Measurements from ENCODE around the gene CADPS2. TPM values are rescaled to one million over a fixed set of nuclear protein-coding genes. Genes with fewer than 3 reads are reported as not detected.

CADPS2 gene
- total RNA-seq, 2 donors from 2014 or later: 31.9 to 63.9 TPM

- Histone ChIP-seq H3K36me3 (replicated peaks in 1 of 2; ENCODE audit: insufficient read depth in 1 of 2, low read depth in 2 of 2) (no peaks in the 10 kb centered on the region), H3K9me3 (no peaks in the 10 kb centered on the region), H3K27ac (peak overlapping the region in 1 of 4 donors; percentile 18), H3K4me1 (peaks cover 35% of the 10 kb centered on the region), H3K4me3 (no peak overlapping the region), H3K27me3 (no peaks in the 10 kb centered on the region)
- TF ChIP-seq POLR2A (IDR thresholded peaks at IDR 0.05) (no peak), CTCF (IDR thresholded peaks at IDR 0.05) (no peak)
- peak; percentile 38 to 64 (median 50) for DNase-seq
- intact Hi-C loops (cut with DNase I): no loop called here
- WGBS, 2 donors: 51 to 59% methylated on average over 8 of the region's 8 CpGs
- ATAC-seq: peak; percentile 63
These were observed 213.7 kb downstream of the CADPS2 start for GRCh38 chr7:122672536-122672935.

DNA sequence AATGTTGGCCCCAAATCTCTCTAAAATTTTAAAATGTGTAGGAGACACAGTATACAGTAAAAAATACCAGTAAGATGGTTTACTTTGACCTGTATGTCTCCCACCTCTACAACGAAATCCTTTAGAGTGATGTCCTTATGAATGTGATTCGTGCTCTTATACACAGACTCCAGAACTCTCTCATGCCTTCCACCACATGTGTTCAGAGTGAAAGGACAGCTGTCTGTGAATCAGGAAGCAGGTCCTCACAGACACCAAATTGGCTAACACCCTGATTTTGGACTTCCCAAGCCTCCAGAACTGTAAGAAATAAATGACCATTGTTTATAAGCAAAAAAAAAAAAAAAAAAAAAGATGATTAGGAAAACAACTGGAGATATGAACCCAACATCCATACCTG, 222.5 kb downstream of the CADPS2 start:
- DNase-seq: no peak
- Histone ChIP-seq H3K27ac (no peak overlapping the region), H3K27me3 (no peaks in the 10 kb centered on the region), H3K9me3 (no peaks in the 10 kb centered on the region), H3K36me3 (replicated peaks in 1 of 2; ENCODE audit: insufficient read depth in 1 of 2, low read depth in 2 of 2) (no peaks in the 10 kb centered on the region), H3K4me3 (no peak overlapping the region), H3K4me1 (no peaks in the 10 kb centered on the region)
- WGBS, 2 donors: 84 to 94% methylated on average over 2 of the region's 2 CpGs
- no peak for ATAC-seq
- TF ChIP-seq CTCF (IDR thresholded peaks at IDR 0.05): no peak
- TF ChIP-seq POLR2A (IDR thresholded peaks at IDR 0.05): no peak
- intact Hi-C loops (cut with DNase I): no loop called here

DNA sequence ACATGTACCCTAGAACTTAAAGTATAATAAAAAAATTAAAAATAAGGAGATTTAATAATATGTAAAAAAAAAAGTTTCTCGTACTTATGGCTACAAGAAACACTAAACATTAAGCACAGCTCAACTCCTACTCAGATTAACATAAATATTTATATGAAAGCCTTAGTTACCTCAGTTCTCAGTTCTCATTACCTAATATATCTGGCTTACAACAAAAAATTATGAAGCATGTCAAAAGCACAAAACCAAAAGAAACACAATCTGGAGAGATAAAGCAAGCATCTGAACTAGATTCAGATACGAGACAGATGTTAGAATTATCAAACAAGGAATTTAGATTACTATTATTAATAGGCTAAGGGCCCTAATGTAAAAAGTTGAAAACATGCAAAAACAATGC, 227.4 kb downstream of the CADPS2 start:
- H3K4me3 ChIP-seq: no peak overlapping the region
- no peak for ATAC-seq
- no peaks in the 10 kb centered on the region for H3K36me3 ChIP-seq (replicated peaks in 1 of 2; ENCODE audit: insufficient read depth in 1 of 2, low read depth in 2 of 2)
- H3K27ac ChIP-seq: no peak overlapping the region
- TF ChIP-seq POLR2A (IDR thresholded peaks at IDR 0.05) (no peak), CTCF (IDR thresholded peaks at IDR 0.05) (no peak)
- 94 to 95% methylated on average over 2 of the region's 2 CpGs for whole genome bisulfite sequencing, 2 donors
- no peaks in the 10 kb centered on the region for H3K9me3 ChIP-seq
- no peaks in the 10 kb centered on the region for H3K27me3 ChIP-seq
- DNase-seq: no peak
- intact Hi-C loops (cut with DNase I): no loop called here
- no peaks in the 10 kb centered on the region for H3K4me1 ChIP-seq

- TF ChIP-seq POLR2A (IDR thresholded peaks at IDR 0.05): no peak
- TF ChIP-seq CTCF (IDR thresholded peaks at IDR 0.05): no peak
These were observed 232.6 kb downstream of the CADPS2 start for GRCh38 chr7:122653685-122654084.

GRCh38 chr7:122652876-122653275, 233.4 kb downstream of the CADPS2 start:
- H3K27ac ChIP-seq: peak overlapping the region in 1 of 4 donors; percentile 20
- peaks cover 10% of the 10 kb centered on the region for H3K4me1 ChIP-seq
- no peaks in the 10 kb centered on the region for H3K36me3 ChIP-seq (replicated peaks in 1 of 2; ENCODE audit: insufficient read depth in 1 of 2, low read depth in 2 of 2)
- intact Hi-C loops (cut with DNase I): no loop called here
- H3K4me3 ChIP-seq: no peak overlapping the region
- WGBS, 2 donors: 14 to 17% methylated on average over 4 of the region's 4 CpGs
- DNase-seq (peak in 3 of 4 donors; percentile 25 to 47 (median 45)), ATAC-seq (no peak)
- H3K9me3 ChIP-seq: no peaks in the 10 kb centered on the region
- no peaks in the 10 kb centered on the region for H3K27me3 ChIP-seq
- TF ChIP-seq CTCF (IDR thresholded peaks at IDR 0.05) (no peak), POLR2A (IDR thresholded peaks at IDR 0.05) (no peak)

More at GRCh38 chr7:122653685-122654084, 232.6 kb downstream of the CADPS2 start:
- Histone ChIP-seq H3K4me1 (peaks cover 10% of the 10 kb centered on the region), H3K4me3 (no peak overlapping the region), H3K27me3 (no peaks in the 10 kb centered on the region), H3K36me3 (replicated peaks in 1 of 2; ENCODE audit: insufficient read depth in 1 of 2, low read depth in 2 of 2) (no peaks in the 10 kb centered on the region), H3K9me3 (no peaks in the 10 kb centered on the region), H3K27ac (no peak overlapping the region)
- intact Hi-C loops (cut with DNase I): no loop called here
- ATAC-seq (no peak), DNase-seq (no peak)
- WGBS, 2 donors: 79 to 90% methylated on average over 5 of the region's 5 CpGs

Data from body of pancreas (tissue), 4 donors.